SK-N-SH treated with all-trans-retinoic acid at 6 μM for 48 hours (cell line): ENCODE results near the gene GNPTAB.

Experiments used
- ARNTL ChIP-seq: fragments of 450-650 bp; formaldehyde crosslinking; IDR thresholded peaks from 2 replicates; pipeline ENCODE4 v1.5.0; 2020; ENCODE audit warnings: low read depth, mild to moderate bottlenecking, moderate library complexity, borderline replicate concordance
- BACH2 ChIP-seq: fragments of 250-450 bp; sonication (Bioruptor Pico); IDR thresholded peaks from 2 replicates; pipeline ENCODE4 v1.9.0; 2021; ENCODE audit warnings: mild to moderate bottlenecking, borderline replicate concordance
- GLIS3 ChIP-seq: fragments of 250-450 bp; sonication (Bioruptor Pico); IDR thresholded peaks from 2 replicates; pipeline ENCODE4 v1.5.0; 2020; ENCODE audit warnings: mild to moderate bottlenecking, moderate library complexity
- OSR1 ChIP-seq: fragments of 250-450 bp; sonication (Bioruptor Pico); IDR thresholded peaks from 2 replicates; pipeline ENCODE4 v1.8.0; 2022; ENCODE audit warnings: moderate library complexity, mild to moderate bottlenecking, inconsistent platforms
- PPARA ChIP-seq: fragments of 250-450 bp; sonication (Bioruptor Pico); IDR thresholded peaks from 2 replicates; pipeline ENCODE4 v1.5.0; 2020; ENCODE audit warnings: mild to moderate bottlenecking, borderline replicate concordance
- RARB ChIP-seq: fragments of 250-450 bp; sonication (Bioruptor Pico); IDR thresholded peaks from 2 replicates; pipeline ENCODE4 v1.8.0; 2021; ENCODE audit warnings: mild to moderate bottlenecking, moderate library complexity
- TOX ChIP-seq: fragments of 250-450 bp; sonication (Bioruptor Pico); IDR thresholded peaks from 2 replicates; pipeline ENCODE4 v1.8.0; 2021; ENCODE audit warnings: mild to moderate bottlenecking, moderate library complexity, borderline replicate concordance
- TF ChIP-seq, protein P1 (sequence below): fragments of 250-450 bp; sonication (Bioruptor Pico); IDR thresholded peaks from 2 replicates; pipeline ENCODE4 v1.8.0; 2020; ENCODE audit warnings: mild to moderate bottlenecking, moderate library complexity, borderline replicate concordance

DNA sequence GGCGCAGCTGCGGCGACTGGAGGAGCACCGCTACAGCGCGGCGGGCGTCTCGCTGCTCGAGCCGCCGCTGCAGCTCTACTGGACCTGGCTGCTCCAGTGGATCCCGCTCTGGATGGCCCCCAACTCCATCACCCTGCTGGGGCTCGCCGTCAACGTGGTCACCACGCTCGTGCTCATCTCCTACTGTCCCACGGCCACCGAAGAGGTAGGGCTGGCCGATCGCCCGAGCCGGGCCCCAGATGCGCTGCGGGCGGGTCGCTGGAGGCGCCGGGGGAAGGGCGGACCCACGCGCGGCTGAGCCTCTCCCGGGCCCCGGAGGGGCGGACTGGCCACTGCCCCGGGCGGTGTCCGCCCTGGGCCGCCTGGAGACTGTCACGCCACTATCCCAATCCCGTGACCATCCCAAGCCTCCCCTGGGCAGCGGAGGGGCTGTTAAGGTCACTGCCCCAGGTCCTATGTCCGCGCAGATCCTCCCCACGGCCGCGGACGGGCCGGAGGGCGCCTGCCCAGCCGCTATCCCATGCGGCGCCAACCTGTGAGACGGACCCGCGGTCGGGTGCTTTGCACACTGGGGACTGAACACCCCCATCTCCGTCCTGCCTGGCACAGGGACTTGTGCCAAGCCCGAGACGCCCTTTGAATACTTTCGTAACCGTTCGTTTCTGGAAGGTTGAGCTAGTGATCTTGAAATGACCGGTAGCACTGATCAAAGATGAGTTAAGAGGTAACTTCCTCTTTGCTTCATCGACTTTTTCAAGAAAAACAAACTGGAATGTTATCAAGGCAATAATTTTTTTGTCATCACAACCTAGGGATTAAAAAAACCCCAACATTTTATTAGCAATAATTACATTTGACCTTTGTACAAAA lies 132.6 kb downstream of the GNPTAB start:
- TF ChIP-seq RARB (CRISPR knock-in tag) (no peak), TOX (CRISPR knock-in tag) (no peak), OSR1 (CRISPR knock-in tag) (no peak), PPARA (no peak), GLIS3 (CRISPR knock-in tag) (no peak), ARNTL (CRISPR knock-in tag) (no peak), BACH2 (no peak)
- TF ChIP-seq, protein P1, sequence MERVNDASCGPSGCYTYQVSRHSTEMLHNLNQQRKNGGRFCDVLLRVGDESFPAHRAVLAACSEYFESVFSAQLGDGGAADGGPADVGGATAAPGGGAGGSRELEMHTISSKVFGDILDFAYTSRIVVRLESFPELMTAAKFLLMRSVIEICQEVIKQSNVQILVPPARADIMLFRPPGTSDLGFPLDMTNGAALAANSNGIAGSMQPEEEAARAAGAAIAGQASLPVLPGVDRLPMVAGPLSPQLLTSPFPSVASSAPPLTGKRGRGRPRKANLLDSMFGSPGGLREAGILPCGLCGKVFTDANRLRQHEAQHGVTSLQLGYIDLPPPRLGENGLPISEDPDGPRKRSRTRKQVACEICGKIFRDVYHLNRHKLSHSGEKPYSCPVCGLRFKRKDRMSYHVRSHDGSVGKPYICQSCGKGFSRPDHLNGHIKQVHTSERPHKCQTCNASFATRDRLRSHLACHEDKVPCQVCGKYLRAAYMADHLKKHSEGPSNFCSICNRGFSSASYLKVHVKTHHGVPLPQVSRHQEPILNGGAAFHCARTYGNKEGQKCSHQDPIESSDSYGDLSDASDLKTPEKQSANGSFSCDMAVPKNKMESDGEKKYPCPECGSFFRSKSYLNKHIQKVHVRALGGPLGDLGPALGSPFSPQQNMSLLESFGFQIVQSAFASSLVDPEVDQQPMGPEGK (CRISPR knock-in tag) = no peak
